ENCODE results near the gene MDM4. TPM values are rescaled to one million over a fixed set of nuclear protein-coding genes. Genes with fewer than 3 reads are reported as not detected.

MDM4 gene
- total RNA-seq, 1 experiment from 2014 or later = 49.6 TPM

DNA sequence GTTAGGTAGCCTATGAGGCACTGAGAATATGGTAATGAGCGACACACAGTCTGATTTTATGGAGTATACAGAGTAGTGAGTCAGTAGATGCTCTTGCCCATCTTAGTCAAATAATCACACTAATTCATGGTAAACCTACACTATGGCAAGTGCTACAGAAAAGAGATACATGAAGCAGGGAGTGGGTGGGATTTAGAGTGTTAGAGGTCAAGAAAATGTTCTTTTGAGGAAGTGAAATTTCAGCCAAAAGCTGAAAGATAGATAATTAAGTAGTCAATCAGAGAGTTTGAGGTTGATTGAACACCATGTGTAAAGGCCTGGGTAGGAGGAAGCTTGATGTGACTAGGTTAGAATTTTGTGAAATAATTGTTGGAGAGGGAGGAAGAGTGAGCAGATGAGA lies 14.7 kb downstream of the MDM4 start:
- no peaks in the 10 kb centered on the region for H3K23me2 ChIP-seq (ENCODE audit: insufficient read length, low read depth, low read length, poor library complexity, severe bottlenecking)
- no peaks in the 10 kb centered on the region for H4K20me1 ChIP-seq (ENCODE audit: control insufficient read depth, insufficient read depth, insufficient read length)
- no peak overlapping the region for H3K4ac ChIP-seq (ENCODE audit: low read depth, low read length)
- no peak overlapping the region for H2BK120ac ChIP-seq (ENCODE audit: low read depth, low read length, poor library complexity, severe bottlenecking)
- Mint-ChIP-seq H3K4me3 (no peak overlapping the region), H3K4me1 (no peaks in the 10 kb centered on the region), H3K9me3 (no peaks in the 10 kb centered on the region), H3K27ac (no peak overlapping the region), H3K27me3 (ENCODE audit: low read depth) (no peaks in the 10 kb centered on the region), H3K36me3 (ENCODE audit: insufficient read depth in 1 of 3, low read depth in 3 of 3) (peaks cover 37 to 74% (median 70%) of the 10 kb centered on the region in 3 experiments; a peak in 6 of 7 replicates)
- no peak overlapping the region for H3K23ac ChIP-seq (ENCODE audit: insufficient read length, low read depth, low read length)
- no peak overlapping the region for H3T11ph ChIP-seq (ENCODE audit: low read length)
- no peak overlapping the region for H3K18ac ChIP-seq (ENCODE audit: insufficient read length, low read depth, low read length)
- no peak for DNase-seq
- H2AFZ ChIP-seq (ENCODE audit: low read length) = no peak overlapping the region
- H3K79me2 ChIP-seq (ENCODE audit: insufficient read depth, low read length) = no peaks in the 10 kb centered on the region
- no peaks in the 10 kb centered on the region for H3K9me3 ChIP-seq (ENCODE audit: control insufficient read depth, low read depth, low read length)
- no CpG with 5 or more reads among the region's 1 CpG for WGBS (ENCODE audit: extremely low coverage, insufficient read length, low lambda C conversion rate)
- H3K56ac ChIP-seq (ENCODE audit: insufficient read length, low read depth, low read length) = no peak overlapping the region
- no peak overlapping the region for H3K27ac ChIP-seq (ENCODE audit: insufficient read length, low read depth, low read length)
- TF ChIP-seq, protein P1, sequence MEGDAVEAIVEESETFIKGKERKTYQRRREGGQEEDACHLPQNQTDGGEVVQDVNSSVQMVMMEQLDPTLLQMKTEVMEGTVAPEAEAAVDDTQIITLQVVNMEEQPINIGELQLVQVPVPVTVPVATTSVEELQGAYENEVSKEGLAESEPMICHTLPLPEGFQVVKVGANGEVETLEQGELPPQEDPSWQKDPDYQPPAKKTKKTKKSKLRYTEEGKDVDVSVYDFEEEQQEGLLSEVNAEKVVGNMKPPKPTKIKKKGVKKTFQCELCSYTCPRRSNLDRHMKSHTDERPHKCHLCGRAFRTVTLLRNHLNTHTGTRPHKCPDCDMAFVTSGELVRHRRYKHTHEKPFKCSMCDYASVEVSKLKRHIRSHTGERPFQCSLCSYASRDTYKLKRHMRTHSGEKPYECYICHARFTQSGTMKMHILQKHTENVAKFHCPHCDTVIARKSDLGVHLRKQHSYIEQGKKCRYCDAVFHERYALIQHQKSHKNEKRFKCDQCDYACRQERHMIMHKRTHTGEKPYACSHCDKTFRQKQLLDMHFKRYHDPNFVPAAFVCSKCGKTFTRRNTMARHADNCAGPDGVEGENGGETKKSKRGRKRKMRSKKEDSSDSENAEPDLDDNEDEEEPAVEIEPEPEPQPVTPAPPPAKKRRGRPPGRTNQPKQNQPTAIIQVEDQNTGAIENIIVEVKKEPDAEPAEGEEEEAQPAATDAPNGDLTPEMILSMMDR (conservative IDR thresholded peaks at IDR 0.05) = no peak
- no peak overlapping the region for H2BK5ac ChIP-seq (ENCODE audit: insufficient read length, low read length)
- H4K91ac ChIP-seq (ENCODE audit: insufficient read length, low read depth, low read length) = no peak overlapping the region
- H3K79me1 ChIP-seq (ENCODE audit: insufficient read depth, low read depth, low read length, poor library complexity, severe bottlenecking) = peaks cover under 1% of the 10 kb centered on the region
- H2BK20ac ChIP-seq (ENCODE audit: low read depth, low read length, poor library complexity, severe bottlenecking) = no peak overlapping the region
- H3K4me1 ChIP-seq (ENCODE audit: insufficient read depth, low read length) = no peaks in the 10 kb centered on the region
- no peak overlapping the region for H2BK12ac ChIP-seq (ENCODE audit: insufficient read length, low read depth, low read length)
- H4K8ac ChIP-seq (replicated peaks; ENCODE audit: insufficient read length, low read depth, low read length) = no peak overlapping the region
- no peaks in the 10 kb centered on the region for H3K27me3 ChIP-seq (ENCODE audit: insufficient read depth, low read length)
- no peak overlapping the region for H2BK15ac ChIP-seq (ENCODE audit: low read depth, low read length)
- H4K5ac ChIP-seq (ENCODE audit: insufficient read length, low read depth, low read length) = no peak overlapping the region
- H3K9ac ChIP-seq (ENCODE audit: extremely low read depth, insufficient read length, low read length) = no peak overlapping the region
- H2AK5ac ChIP-seq (ENCODE audit: insufficient read length, low read length) = no peak overlapping the region
- no peak overlapping the region for H3K4me2 ChIP-seq (ENCODE audit: insufficient read depth, insufficient read length, low read length)
- no peak overlapping the region for H3K14ac ChIP-seq (ENCODE audit: insufficient read depth, low read length)

Measured in H9 (cell line).